HEK293T (cell line): ENCODE results near the gene XAF1.

ENCODE experiments used
- ARNT ChIP-seq: fragments of 450-650 bp; IDR thresholded peaks from 2 replicates; pipeline ENCODE4 v1.6.1; 2017; ENCODE audit warnings: mild to moderate bottlenecking
- BHLHE40 ChIP-seq: fragments of 450-650 bp; IDR thresholded peaks from 2 replicates; pipeline ENCODE4 v1.6.1; 2016; ENCODE audit warnings: mild to moderate bottlenecking, moderate library complexity, borderline replicate concordance
- ELF4 ChIP-seq: fragments of 450-650 bp; IDR thresholded peaks from 2 replicates; pipeline ENCODE4 v1.6.1; 2017; ENCODE audit warnings: antibody characterized with exemption
- FOXA1 ChIP-seq: fragments of 450-650 bp; IDR thresholded peaks from 2 replicates; pipeline ENCODE4 v1.6.1; 2016; ENCODE audit warnings: mild to moderate bottlenecking
- FOXK2 ChIP-seq: fragments of 450-650 bp; IDR thresholded peaks from 2 replicates; pipeline ENCODE4 v1.6.1; 2016; ENCODE audit warnings: mild to moderate bottlenecking
- FOXM1 ChIP-seq: fragments of 450-650 bp; IDR thresholded peaks from 2 replicates; pipeline ENCODE4 v1.6.1; 2017; ENCODE audit warnings: mild to moderate bottlenecking, borderline replicate concordance
- HDGF ChIP-seq: fragments of 450-650 bp; IDR thresholded peaks from 2 replicates; pipeline ENCODE4 v1.6.1; 2017; ENCODE audit warnings: antibody characterized with exemption, borderline replicate concordance
- L3MBTL2 ChIP-seq: fragments of 450-650 bp; conservative IDR thresholded peaks from 2 replicates; pipeline ENCODE4 v1.6.1; 2016; ENCODE audit warnings: mild to moderate bottlenecking
- LEF1 ChIP-seq: fragments of 450-650 bp; IDR thresholded peaks from 2 replicates; pipeline ENCODE4 v1.6.1; 2017; ENCODE audit warnings: mild to moderate bottlenecking, borderline replicate concordance
- NFRKB ChIP-seq: fragments of 450-650 bp; IDR thresholded peaks from 2 replicates; pipeline ENCODE4 v1.6.1; 2016; ENCODE audit warnings: mild to moderate bottlenecking, moderate library complexity
- SP1 ChIP-seq: fragments of 450-650 bp; IDR thresholded peaks from 2 replicates; pipeline ENCODE4 v1.6.1; 2017
- SUZ12 ChIP-seq: fragments of 450-650 bp; IDR thresholded peaks from 2 replicates; pipeline ENCODE4 v1.6.1; 2016; ENCODE audit warnings: mild to moderate bottlenecking
- ZNF384 ChIP-seq: fragments of 450-650 bp; IDR thresholded peaks from 2 replicates; pipeline ENCODE4 v1.6.1; 2016
- TF ChIP-seq, protein P1 (sequence below): fragments of 450-650 bp; IDR thresholded peaks from 2 replicates; pipeline ENCODE4 v1.6.1; 2016

DNA sequence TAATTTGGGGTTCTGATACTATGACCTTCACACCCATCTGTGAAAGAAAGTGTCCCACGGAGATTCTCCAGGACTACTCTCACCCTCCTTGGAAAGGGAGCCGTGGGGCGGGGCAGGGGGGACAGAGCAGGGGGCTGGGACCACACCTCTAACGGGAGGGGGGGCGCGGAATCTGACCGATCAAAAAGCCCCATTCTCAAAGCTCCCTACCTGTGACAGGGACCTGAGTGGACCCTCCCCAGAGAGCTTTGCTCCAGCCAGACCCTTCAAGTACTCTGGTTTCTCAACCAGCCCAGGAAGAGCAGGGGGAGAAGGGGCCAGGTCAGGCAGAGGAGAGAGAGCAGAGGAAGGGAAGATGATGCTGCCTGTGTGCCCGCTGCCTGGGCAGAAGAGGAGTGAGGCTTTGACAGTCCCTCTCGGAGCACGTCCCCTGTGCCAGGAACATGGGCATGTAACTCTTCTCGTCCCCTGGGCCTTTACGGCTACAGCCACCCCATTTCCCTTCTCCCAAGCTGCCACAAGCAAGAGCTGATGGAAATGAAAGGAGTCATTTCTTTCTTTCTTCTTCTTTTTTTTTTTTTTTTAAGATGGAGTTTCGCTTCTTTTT lies 682 bp downstream of the XAF1 start:
- TF ChIP-seq FOXA1: no peak
- no peak for TF ChIP-seq FOXM1
- no peak for TF ChIP-seq NFRKB
- no peak for TF ChIP-seq SP1
- TF ChIP-seq, protein P1, sequence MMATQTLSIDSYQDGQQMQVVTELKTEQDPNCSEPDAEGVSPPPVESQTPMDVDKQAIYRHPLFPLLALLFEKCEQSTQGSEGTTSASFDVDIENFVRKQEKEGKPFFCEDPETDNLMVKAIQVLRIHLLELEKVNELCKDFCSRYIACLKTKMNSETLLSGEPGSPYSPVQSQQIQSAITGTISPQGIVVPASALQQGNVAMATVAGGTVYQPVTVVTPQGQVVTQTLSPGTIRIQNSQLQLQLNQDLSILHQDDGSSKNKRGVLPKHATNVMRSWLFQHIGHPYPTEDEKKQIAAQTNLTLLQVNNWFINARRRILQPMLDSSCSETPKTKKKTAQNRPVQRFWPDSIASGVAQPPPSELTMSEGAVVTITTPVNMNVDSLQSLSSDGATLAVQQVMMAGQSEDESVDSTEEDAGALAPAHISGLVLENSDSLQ: no peak
- TF ChIP-seq HDGF: no peak
- TF ChIP-seq ARNT: no peak
- no peak for TF ChIP-seq SUZ12
- TF ChIP-seq BHLHE40: no peak
- TF ChIP-seq ZNF384: no peak
- TF ChIP-seq FOXK2: no peak
- TF ChIP-seq LEF1: no peak
- TF ChIP-seq ELF4: no peak
- no peak for TF ChIP-seq L3MBTL2
